HG03066 (cell line): ENCODE results near the gene CNOT8.
"Not testable (repeated sequence)": the region's sequence is repeated elsewhere in the genome, so short reads cannot be mapped to it uniquely, and the experiment has no call there.

Source experiments
- ATAC-seq: cut with Tn5 transposase; IDR thresholded peaks from one replicate; pipeline ENCODE4 v1.9.1; 2021; ENCODE audit warnings: low read depth; ENCODE audit not compliant: unreplicated experiment

The CNOT8 gene

DNA sequence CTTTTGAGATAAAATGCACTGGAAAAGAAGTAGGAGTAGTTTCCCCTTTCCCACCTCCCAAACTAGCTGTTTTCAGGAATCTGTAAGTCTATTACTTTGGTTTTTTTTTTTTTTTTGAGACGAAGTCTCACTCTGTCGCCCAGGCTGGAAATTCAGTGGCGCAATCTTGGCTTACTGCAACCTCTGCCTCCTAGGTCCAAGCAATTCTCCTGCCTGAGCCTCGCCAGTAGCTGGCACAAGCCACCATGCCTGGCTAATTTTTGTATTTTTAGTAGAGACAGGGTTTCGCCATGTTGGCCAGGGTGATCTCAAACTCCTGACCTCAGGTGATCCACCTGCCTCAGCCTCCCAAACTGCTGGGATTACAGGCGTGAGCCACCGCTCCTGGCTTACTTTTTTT lies 47.2 kb downstream of the CNOT8 start:
- not testable (repeated sequence) for ATAC-seq

DNA sequence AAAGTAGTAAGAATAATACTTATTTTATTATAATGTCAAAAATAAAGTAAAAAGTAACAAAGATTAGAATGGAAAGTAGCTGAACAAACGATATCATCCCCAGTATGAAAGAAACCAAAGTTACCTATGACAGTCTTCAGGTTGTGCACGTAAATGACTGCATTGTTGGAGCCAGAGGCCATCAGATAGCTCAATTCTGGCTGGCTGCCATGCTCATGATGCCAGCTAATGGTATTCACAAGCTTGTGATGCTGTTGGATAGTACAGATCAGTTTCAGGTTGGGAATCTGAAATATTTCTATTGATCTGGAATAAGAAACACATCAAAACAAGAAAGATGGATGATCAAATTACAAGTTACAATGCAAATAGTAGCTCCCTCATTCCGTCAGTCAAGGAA lies 58.4 kb downstream of the CNOT8 start:
- no peak for ATAC-seq

DNA sequence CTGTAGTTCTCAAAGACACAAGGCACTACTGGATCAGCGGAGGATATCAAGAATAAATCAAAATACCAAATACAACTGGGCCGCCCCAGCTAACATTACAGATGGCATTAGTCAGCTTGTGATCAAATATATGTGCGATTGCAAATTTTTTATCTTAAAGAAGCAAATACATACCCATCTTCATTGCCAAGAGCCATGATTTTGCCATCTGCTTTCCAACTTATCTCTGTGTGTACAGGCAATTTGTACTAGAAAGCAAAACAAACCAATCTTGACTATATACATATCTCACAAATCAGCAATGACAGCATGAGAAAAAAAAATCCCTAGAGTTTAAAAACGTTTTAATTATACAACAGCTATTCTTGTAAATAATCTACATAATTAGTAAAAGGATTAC lies 59.3 kb downstream of the CNOT8 start:
- ATAC-seq, result no peak

DNA sequence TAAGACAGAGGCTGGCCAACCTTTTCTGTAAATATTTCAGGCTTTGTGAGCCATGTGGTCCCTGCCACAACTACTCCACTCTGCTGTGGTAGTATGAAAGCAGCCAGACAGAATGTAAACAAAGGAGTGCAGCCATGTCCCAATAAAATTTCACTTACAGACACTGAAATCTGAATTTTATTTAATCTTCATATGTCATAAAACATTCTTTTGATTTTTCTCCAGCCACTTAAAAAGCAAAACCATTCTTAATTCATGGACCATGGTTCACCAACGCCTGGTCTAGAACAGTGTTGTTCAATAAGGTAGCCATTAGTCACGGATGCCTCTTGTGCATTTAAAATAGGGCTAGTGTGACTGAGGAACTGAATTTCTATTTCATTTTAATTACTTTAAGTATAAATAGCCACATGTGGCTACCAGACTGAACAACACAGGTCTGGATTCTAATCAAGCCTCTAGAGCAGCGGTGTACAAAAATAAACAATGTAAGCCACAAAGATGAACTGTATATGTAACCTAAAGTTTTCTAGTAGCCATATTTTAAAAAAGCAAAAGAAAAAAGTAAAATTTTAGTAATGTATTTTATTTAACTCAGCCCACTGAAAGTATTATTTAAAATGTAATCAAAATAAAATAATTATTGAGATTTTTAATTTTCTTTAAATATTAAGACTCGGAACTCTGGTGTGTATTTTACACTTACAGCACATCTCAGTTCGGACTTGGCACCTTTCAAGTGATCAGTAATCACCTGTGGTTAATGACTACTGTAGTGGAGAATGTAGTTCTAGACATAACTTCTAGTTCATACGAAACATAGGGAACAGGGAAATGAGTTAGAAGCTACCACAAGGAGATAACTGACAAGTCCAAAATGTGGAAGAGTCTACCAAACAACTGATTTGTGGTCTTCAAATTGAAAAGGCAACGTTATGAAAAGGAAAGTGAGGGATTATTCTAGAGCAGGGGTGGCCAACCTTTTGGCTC lies 65.3 kb downstream of the CNOT8 start:
- no peak for ATAC-seq
